Tibial nerve (tissue), 4 donors: ENCODE measurements around the gene BTBD19. TPM values are rescaled to one million over a fixed set of nuclear protein-coding genes. Genes with fewer than 3 reads are reported as not detected.

Experiments
- DNase-seq, 2 donors: peaks; one replicate each; pipeline ENCODE4 v3.0.0-alpha.2; 2019; ENCODE audit warnings: low spot score in 2 of 2
- H3K27ac ChIP-seq, 4 donors: fragments of 200-600 bp; sonication (generic) in 3 of 4; one replicate each; pipeline ENCODE4 v1.5.1; 2017 to 2019; ENCODE audit warnings: mild to moderate bottlenecking in 1 of 4
- H3K27me3 ChIP-seq, 2 donors: fragments of 200-600 bp; sonication (generic) in 1 of 2; one replicate each; pipeline versions ENCODE4 v1.5.1 to v1.6.0; 2017 to 2019
- H3K36me3 ChIP-seq, 3 donors: fragments of 200-600 bp; sonication (generic); one replicate each; pipeline ENCODE4 v1.5.1; 2018 to 2019
- H3K4me1 ChIP-seq, 4 donors: fragments of 200-600 bp; sonication (generic) in 3 of 4; one replicate each; pipeline ENCODE4 v1.5.1; 2017 to 2019
- H3K4me3 ChIP-seq, 4 donors: fragments of 200-600 bp; sonication (generic) in 3 of 4; one replicate each; pipeline ENCODE4 v1.5.1; 2017 to 2019; ENCODE audit warnings: mild to moderate bottlenecking in 1 of 4, moderate library complexity in 1 of 4
- H3K9me3 ChIP-seq, 4 donors: fragments of 200-600 bp; sonication (generic) in 3 of 4; one replicate each; pipeline ENCODE4 v1.5.1; 2017 to 2019
- EP300 ChIP-seq, 2 donors: sonication (generic); formaldehyde crosslinking; IDR thresholded peaks; one replicate each; pipeline ENCODE4 v1.6.1; 2017; ENCODE audit warnings: antibody characterized with exemption in 2 of 2, mild to moderate bottlenecking in 1 of 2
- POLR2A ChIP-seq, 2 donors: fragments of 450-650 bp; IDR thresholded peaks; one replicate each; pipeline ENCODE4 v1.6.1; 2017; ENCODE audit warnings: antibody characterized with exemption in 2 of 2, mild to moderate bottlenecking in 2 of 2, moderate library complexity in 2 of 2
- WGBS, 2 donors: methylation state at CpG; one replicate each; pipeline ENCODE4 v1.1.5; 2018; 5-methylcytosine and 5-hydroxymethylcytosine counted together
- total RNA-seq, 4 donors: library from RNA; depleted of rRNA; stranded (reverse); fragments of >200 nt; gene quantifications; one replicate each; pipeline ENCODE4 v1.1.0, GENCODE V29; 2016
- TF ChIP-seq, protein P1 (sequence below), 5 experiments: fragments of 200-600 bp in 3 of 5; fragments of 450-650 bp in 2 of 5; sonication (generic) in 3 of 5; IDR thresholded peaks; one replicate each; pipeline ENCODE4 v1.5.1; 2016 to 2019; ENCODE audit warnings: antibody characterized with exemption in 5 of 5, mild to moderate bottlenecking in 3 of 5, moderate library complexity in 2 of 5

BTBD19 gene
- total RNA-seq, 4 donors from 2014 or later, result 14.9 to 50.0 (median 25.5) TPM

DNA sequence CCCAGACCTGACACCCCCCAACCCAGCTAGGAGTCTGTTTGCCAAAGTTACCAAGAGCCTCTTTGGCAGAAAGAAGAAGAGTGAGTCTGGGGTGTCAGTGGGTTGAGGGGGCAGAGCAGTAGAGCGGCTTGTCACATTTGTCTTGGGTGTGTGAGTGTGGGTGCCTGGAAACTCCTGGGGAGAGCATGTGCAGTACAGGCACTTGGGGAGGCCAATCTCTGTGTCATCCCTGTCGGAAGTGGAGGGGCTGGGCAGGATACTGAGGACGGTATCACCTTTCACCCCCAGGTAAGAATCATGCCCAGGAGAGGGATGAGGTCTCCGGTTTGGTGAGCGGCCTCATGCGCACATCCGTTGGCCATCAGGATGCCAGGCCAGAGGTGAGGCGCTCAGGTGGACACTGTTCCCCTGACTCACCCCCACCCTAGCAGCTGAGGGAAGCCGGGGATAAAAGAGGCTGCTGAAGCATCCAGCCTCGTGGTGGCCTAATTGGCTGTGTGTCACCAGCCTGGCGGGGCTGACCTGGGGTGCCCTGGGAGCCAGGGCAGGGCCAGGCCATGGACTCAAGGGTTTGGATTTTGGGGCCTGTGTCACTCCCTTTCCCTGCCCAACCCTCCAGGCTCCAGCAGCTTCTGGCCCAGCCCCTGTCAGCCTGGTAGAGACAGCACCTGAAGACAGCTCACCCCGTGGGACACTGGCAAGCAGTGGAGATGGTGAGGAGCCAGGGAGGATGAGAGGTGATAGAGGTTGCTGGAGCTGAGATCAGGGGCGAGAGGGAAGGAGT is 4.8 kb upstream of the BTBD19 start:
- DNase-seq, result no peak
- TF ChIP-seq, protein P1, sequence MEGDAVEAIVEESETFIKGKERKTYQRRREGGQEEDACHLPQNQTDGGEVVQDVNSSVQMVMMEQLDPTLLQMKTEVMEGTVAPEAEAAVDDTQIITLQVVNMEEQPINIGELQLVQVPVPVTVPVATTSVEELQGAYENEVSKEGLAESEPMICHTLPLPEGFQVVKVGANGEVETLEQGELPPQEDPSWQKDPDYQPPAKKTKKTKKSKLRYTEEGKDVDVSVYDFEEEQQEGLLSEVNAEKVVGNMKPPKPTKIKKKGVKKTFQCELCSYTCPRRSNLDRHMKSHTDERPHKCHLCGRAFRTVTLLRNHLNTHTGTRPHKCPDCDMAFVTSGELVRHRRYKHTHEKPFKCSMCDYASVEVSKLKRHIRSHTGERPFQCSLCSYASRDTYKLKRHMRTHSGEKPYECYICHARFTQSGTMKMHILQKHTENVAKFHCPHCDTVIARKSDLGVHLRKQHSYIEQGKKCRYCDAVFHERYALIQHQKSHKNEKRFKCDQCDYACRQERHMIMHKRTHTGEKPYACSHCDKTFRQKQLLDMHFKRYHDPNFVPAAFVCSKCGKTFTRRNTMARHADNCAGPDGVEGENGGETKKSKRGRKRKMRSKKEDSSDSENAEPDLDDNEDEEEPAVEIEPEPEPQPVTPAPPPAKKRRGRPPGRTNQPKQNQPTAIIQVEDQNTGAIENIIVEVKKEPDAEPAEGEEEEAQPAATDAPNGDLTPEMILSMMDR (IDR thresholded peaks at IDR 0.05), result no peak
- TF ChIP-seq POLR2A (IDR thresholded peaks at IDR 0.05) (no peak), EP300 (IDR thresholded peaks at IDR 0.05) (no peak)
- Histone ChIP-seq H3K27me3 (no peaks in the 10 kb centered on the region), H3K9me3 (no peaks in the 10 kb centered on the region), H3K36me3 (peaks cover 0 to 45% (median 6%) of the 10 kb centered on the region in 3 donors), H3K4me1 (peaks cover 0 to 82% (median 50%) of the 10 kb centered on the region in 4 donors), H3K27ac (peak overlapping the region; percentile 19 to 100 (median 98)), H3K4me3 (no peak overlapping the region)
- 87 to 89% methylated on average over 12 to 13 of the region's 13 CpGs for WGBS, 2 donors

DNA sequence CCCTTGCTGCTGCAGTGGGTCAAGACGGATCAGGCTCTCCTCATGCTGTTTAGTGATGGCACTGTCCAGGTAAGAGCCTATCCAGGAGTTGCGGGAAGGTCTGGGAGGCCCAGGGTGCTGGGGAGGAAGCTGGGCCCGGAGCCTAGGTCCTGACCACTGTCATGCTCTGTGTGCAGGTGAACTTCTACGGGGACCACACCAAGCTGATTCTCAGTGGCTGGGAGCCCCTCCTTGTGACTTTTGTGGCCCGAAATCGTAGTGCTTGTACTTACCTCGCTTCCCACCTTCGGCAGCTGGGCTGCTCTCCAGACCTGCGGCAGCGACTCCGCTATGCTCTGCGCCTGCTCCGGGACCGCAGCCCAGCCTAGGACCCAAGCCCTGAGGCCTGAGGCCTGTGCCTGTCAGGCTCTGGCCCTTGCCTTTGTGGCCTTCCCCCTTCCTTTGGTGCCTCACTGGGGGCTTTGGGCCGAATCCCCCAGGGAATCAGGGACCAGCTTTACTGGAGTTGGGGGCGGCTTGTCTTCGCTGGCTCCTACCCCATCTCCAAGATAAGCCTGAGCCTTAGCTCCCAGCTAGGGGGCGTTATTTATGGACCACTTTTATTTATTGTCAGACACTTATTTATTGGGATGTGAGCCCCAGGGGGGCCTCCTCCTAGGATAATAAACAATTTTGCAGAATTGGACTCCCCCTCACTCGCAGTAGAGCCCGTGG is 2.9 kb upstream of the BTBD19 start:
- WGBS, 2 donors, result 91 to 94% methylated on average over 19 to 20 of the region's 20 CpGs
- H3K27me3 ChIP-seq, result no peaks in the 10 kb centered on the region
- peaks cover 0 to 89% (median 62%) of the 10 kb centered on the region in 4 donors for H3K4me1 ChIP-seq
- no peak for TF ChIP-seq EP300 (IDR thresholded peaks at IDR 0.05)
- TF ChIP-seq, protein P1 (IDR thresholded peaks at IDR 0.05), result no peak
- no peak for TF ChIP-seq POLR2A (IDR thresholded peaks at IDR 0.05)
- H3K36me3 ChIP-seq, result peaks cover 0 to 45% (median 6%) of the 10 kb centered on the region in 3 donors
- no peaks in the 10 kb centered on the region for H3K9me3 ChIP-seq
- no peak for DNase-seq
- no peak overlapping the region for H3K4me3 ChIP-seq
- H3K27ac ChIP-seq, result peak overlapping the region in 3 of 4 donors; percentile 100

DNA sequence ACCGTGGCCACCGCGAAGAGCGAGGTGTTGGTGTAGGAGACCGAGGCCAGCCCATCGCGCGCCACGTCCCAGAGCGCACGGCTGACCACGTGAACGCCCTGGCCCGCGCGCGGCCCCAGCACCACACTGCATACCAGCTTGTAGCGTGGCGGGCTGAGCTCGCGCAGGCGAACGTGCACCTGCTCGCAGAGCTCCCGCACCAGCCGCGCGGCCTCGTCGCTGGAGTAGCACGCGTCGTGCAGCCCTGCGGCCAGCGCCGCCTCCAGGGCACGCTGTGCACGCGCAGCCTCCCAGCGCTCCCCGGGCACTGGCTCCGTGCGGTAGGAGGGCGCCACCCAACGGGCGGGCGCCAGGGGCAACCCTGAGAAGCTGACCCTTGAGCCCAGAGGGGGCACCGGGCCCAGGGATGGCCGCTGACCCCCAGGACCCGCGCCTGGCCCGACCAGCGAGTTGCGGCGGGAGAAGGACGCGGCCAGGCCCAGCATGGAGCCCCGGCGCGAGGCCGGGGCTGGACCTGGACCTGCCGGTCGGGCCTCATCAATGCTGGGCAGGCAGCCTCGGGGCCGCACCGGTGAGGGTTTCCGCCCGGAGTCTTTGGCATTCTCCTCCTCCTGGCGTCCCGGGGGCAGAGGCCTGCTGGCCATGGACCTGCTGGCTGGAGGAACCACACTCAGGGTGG is 2.2 kb upstream of the BTBD19 start:
- H3K27me3 ChIP-seq, result no peaks in the 10 kb centered on the region
- no peaks in the 10 kb centered on the region for H3K9me3 ChIP-seq
- peaks cover 0 to 45% (median 6%) of the 10 kb centered on the region in 3 donors for H3K36me3 ChIP-seq
- H3K27ac ChIP-seq, result peak overlapping the region; percentile 97 to 100 (median 100)
- TF ChIP-seq, protein P1 (IDR thresholded peaks at IDR 0.05), result no peak
- peaks cover 0 to 89% (median 66%) of the 10 kb centered on the region in 4 donors for H3K4me1 ChIP-seq
- no peak for DNase-seq
- no peak overlapping the region for H3K4me3 ChIP-seq
- 89 to 94% methylated on average over 57 to 59 of the region's 70 CpGs for WGBS, 2 donors

DNA sequence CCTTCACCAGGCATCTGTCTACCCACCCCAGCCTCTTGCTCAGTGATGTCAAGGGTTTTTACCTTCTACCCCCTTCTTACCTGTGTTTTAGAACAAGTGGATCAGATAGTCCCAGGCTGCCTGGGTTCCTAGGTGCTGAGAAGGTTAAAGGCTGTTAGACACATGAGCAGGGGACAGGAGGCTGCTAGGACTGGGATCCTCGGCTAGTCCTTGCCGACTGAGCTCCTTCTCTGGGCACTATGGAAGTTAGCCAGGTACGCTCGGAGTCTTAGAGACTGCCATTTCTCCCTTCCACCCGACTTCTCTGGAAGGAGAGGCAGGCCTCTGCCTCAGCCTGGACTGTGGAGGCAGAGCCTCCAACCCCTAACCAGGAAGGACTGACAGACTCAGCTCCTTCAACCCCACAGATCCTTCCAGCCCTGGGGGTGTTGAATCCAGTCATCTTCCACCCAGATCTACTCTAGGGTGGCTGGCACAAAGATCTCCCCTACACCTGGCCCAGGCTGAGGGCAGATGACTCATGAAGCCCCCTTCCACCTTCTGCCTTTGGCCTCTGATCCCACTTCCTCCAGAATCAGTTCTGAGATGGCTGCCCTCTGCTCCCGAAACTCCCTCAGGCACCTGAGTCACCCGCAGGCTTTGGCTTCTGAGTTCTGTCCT is 1.5 kb upstream of the BTBD19 start, which contains the start of gene DYNLT4:
Gene DYNLT4 (minus strand): TSS at position 648 of the 660 bp plus-strand sequence. CDS start 683 bp downstream, outside the sequence.
- H3K27ac ChIP-seq, result peak within 1 kb of the TSS; percentile 97 to 100 (median 100)
- H3K27me3 ChIP-seq, result no peaks in the 10 kb centered on the region
- 47 to 56% methylated on average over 7 of the region's 7 CpGs for WGBS, 2 donors
- H3K9me3 ChIP-seq, result no peaks in the 10 kb centered on the region
- no peak for DNase-seq
- peaks cover 0 to 45% (median 6%) of the 10 kb centered on the region in 3 donors for H3K36me3 ChIP-seq
- H3K4me3 ChIP-seq, result peak within 1 kb of the TSS; percentile 24 to 49 (median 30)
- H3K4me1 ChIP-seq, result peaks cover 0 to 89% (median 66%) of the 10 kb centered on the region in 4 donors
- TF ChIP-seq EP300 (IDR thresholded peaks at IDR 0.05) (no peak), POLR2A (IDR thresholded peaks at IDR 0.05) (peak in 1 of 2 donors; percentile 45)
